HT-29 (cell line): ENCODE results near the gene DDX39B. TPM values are rescaled to one million over a fixed set of nuclear protein-coding genes. Genes with fewer than 3 reads are reported as not detected.
A peak's percentile ranks its signal among the peaks of the same experiment; 100 is the strongest.

Source experiments
- DNase-seq: peaks from one replicate; pipeline ENCODE4 v3.0.0-alpha.2; 2015; ENCODE audit warnings: low spot score
- total RNA-seq: library from RNA; depleted of rRNA; stranded (reverse); fragments of >200 nt; shearing (Covaris generic); gene quantifications from 2 replicates; pipeline ENCODE4 v1.2.3, GENCODE V29; 2014

The DDX39B gene
- total RNA-seq, 1 experiment from 2014 or later = 685 TPM

- DNase-seq = no peak
Observed at GRCh38 chr6:31575952-31576685, 34.3 kb upstream of the DDX39B start.

DNA sequence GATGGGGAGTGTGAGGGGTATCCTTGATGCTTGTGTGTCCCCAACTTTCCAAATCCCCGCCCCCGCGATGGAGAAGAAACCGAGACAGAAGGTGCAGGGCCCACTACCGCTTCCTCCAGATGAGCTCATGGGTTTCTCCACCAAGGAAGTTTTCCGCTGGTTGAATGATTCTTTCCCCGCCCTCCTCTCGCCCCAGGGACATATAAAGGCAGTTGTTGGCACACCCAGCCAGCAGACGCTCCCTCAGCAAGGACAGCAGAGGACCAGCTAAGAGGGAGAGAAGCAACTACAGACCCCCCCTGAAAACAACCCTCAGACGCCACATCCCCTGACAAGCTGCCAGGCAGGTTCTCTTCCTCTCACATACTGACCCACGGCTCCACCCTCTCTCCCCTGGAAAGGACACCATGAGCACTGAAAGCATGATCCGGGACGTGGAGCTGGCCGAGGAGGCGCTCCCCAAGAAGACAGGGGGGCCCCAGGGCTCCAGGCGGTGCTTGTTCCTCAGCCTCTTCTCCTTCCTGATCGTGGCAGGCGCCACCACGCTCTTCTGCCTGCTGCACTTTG, 33.6 kb upstream of the DDX39B start, which contains the start of gene TNF:
TNF (plus strand) TSS at position 231 of the 567 bp plus-strand sequence; CDS start at position 408, 177 bp downstream.
- DNase-seq = no peak

- no peak for DNase-seq
Observed at GRCh38 chr6:31574106-31575061, 32.6 kb upstream of the DDX39B start.

GRCh38 chr6:31573239-31574105, 31.7 kb upstream of the DDX39B start:
- no peak for DNase-seq

DNA sequence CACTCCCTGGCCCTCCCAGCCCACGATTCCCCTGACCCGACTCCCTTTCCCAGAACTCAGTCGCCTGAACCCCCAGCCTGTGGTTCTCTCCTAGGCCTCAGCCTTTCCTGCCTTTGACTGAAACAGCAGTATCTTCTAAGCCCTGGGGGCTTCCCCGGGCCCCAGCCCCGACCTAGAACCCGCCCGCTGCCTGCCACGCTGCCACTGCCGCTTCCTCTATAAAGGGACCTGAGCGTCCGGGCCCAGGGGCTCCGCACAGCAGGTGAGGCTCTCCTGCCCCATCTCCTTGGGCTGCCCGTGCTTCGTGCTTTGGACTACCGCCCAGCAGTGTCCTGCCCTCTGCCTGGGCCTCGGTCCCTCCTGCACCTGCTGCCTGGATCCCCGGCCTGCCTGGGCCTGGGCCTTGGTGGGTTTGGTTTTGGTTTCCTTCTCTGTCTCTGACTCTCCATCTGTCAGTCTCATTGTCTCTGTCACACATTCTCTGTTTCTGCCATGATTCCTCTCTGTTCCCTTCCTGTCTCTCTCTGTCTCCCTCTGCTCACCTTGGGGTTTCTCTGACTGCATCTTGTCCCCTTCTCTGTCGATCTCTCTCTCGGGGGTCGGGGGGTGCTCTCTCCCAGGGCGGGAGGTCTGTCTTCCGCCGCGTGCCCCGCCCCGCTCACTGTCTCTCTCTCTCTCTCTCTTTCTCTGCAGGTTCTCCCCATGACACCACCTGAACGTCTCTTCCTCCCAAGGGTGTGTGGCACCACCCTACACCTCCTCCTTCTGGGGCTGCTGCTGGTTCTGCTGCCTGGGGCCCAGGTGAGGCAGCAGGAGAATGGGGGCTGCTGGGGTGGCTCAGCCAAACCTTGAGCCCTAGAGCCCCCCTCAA, 30.5 kb upstream of the DDX39B start, which contains the start of gene LTA:
LTA (plus strand) TSS at position 249 of the 871 bp plus-strand sequence; CDS start at position 703, 454 bp downstream.
- no peak for DNase-seq

DNA sequence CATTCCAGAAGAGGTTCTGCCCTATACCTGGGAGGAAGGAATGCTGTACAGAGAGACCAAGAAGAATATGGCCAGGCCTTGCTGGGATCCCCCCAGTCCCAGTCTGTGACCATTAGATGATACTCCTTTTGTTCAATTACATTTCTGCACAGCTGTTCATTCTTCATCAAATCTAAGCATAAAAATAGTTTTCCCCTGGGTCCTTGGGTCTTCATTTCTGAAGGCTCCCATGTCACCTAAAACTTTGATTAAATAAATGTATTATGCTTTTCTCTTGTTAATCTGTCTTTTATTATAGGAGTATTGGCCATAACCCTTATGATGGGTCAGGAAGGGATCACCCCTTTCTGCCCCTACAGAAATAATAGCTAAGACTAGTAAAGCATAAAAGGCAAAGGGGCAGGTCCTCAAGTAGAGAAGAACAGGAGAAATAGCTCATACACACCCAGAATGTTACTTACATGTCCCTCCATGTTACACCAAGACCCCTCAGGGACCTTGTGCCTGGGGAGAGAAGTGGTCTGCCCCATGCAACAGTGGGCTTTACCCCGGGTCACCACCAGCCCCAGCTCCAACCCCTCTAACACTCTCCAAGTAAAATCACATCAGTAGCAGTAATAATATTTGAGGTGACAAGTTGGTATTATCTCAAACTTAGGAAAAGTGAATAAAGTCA, 28.2 kb upstream of the DDX39B start:
- DNase-seq = no peak

DNA sequence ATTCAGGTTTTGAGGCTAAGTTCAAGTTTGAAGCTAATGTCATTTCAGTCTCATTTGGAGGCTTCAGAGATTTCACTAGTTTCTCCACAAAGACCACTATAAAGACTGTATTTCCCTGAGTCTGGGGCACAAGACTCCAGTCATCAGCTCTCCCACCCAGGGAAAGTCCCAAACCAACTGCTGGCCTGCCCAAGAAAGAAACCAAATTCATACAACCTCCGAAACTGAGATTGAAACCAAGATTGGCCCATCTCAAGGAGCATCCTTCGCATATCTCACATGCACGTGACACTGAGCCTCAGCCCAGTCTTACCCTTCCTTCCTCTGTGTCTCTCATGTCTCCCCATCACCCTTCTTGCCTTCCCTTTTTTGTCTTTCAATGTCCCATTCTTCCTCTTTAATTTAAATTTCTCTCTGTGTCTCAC, 26.7 kb upstream of the DDX39B start:
- DNase-seq = no peak

DNA sequence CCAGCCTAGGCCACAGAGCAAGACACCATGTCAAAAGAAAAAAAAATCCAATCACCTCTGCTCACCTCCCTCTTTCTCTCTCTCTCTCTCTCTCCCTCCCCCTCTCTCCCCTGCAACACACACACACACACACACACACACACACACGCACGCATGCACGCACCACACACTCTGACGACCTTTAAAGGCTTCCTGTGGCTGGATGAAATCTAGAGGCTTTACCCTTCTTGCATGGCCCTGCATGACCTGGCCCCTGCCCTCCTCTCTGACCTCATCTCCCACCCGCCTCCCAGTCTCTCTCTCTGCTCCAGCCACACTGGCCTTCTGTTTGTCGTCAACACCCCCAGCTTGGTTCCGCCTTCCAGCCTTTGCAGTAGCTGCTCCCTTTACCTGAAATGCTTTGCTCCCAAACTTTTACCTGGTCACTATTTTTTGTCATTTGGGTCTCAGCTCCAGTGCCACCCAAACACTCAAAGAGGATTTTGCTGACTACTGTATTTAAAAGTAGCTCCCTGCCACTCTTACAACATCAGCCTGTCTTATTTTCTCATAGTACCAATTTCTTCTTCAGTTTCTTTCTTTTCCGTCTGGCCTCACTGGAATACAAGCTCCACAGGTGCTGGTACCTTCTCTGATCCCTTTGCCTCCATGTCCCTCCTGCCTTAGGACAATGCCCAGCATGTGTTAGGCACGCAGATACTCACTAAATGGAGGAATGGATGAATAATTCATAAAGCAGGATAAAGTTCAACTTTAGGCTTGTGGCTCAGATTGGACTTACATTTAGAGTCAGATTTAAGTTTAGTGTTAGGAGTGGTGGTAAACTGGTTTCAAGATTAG, 25.9 kb upstream of the DDX39B start:
- DNase-seq = no peak

- no peak for DNase-seq
Observed at GRCh38 chr6:31560697-31561058, 18.9 kb upstream of the DDX39B start.

- no peak for DNase-seq
Observed at GRCh38 chr6:31559958-31560696, 18.3 kb upstream of the DDX39B start.

- no peak for DNase-seq
Observed at GRCh38 chr6:31559606-31559957, 17.8 kb upstream of the DDX39B start.

- no peak for DNase-seq
Observed at GRCh38 chr6:31558631-31559500, 17.1 kb upstream of the DDX39B start.

DNA sequence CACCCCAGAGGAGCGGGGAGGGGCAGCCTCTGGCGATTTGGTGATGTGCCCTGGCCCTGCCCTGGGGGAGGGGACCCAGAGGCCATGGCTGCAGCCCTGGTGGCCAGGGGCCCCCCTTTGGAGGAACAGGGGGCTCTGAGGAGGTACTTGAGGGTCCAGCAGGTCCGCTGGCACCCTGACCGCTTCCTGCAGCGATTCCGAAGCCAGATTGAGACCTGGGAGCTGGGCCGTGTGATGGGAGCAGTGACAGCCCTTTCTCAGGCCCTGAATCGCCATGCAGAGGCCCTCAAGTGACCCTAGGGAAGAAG, 16.5 kb upstream of the DDX39B start:
- no peak for DNase-seq

- no peak for DNase-seq
Observed at GRCh38 chr6:31557443-31558317, 15.9 kb upstream of the DDX39B start.

GRCh38 chr6:31556307-31556706, 14.5 kb upstream of the DDX39B start:
- no peak for DNase-seq

GRCh38 chr6:31551371-31551770, 9.6 kb upstream of the DDX39B start:
- DNase-seq = peak; percentile 52
